H1 (cell line): ENCODE data around the gene CD47. TPM values are rescaled to one million over a fixed set of nuclear protein-coding genes. Genes with fewer than 3 reads are reported as not detected.

Experiments
- CTCF ChIA-PET: fragments of 300-600 bp; sonication (Branson Sonifier 250); formaldehyde crosslinking; loops from one replicate; lab custom pipeline; 2021; ENCODE audit not compliant: partially characterized antibody; lab: Charles Lee
- POLR2A ChIA-PET: fragments of 300-600 bp; sonication (Branson Sonifier 250); formaldehyde crosslinking; loops from one replicate; lab custom pipeline; 2021; ENCODE audit warnings: inconsistent platforms; ENCODE audit not compliant: partially characterized antibody; lab: Charles Lee
- DNase-seq, 2 experiments: peaks; one replicate each; pipeline versions ENCODE4 v3.0.0 to v3.0.0-alpha.2; 2010 to 2022; ENCODE audit warnings: low spot score in 2 of 2, low read depth in 1 of 2, mixed read lengths in 1 of 2
- FAIRE-seq: peaks from 2 replicates; lab custom pipeline; 2011; peaks lifted over from hg19 to GRCh38; lab: Jason Lieb, UNC
- H2AFZ ChIP-seq: 2 replicates; pipeline ENCODE4 v1.8.1; 2012; ENCODE audit warnings: low read length, inconsistent platforms
- H2AK5ac ChIP-seq: 2 replicates; pipeline ENCODE4 v1.6.1; 2013; ENCODE audit warnings: low read depth, low read length
- H2BK120ac ChIP-seq: replicated peaks from 2 replicates; pipeline ENCODE3; 2013; ENCODE audit warnings: low read depth, low read length, inconsistent platforms
- H2BK12ac ChIP-seq: 2 replicates; pipeline ENCODE4 v1.6.1; 2013; ENCODE audit warnings: low read depth, low read length
- H2BK15ac ChIP-seq: 2 replicates; pipeline ENCODE4 v1.6.1; 2013; ENCODE audit warnings: low read length
- H2BK20ac ChIP-seq: 2 replicates; pipeline ENCODE4 v1.6.1; 2013; ENCODE audit warnings: low read length
- H2BK5ac ChIP-seq: 2 replicates; pipeline ENCODE4 v1.6.1; 2013; ENCODE audit warnings: low read depth, low read length
- H3K14ac ChIP-seq: 2 replicates; pipeline ENCODE4 v1.6.1; 2013; ENCODE audit warnings: inconsistent platforms; ENCODE audit not compliant: insufficient read length
- H3K18ac ChIP-seq: 2 replicates; pipeline ENCODE4 v1.6.1; 2013; ENCODE audit warnings: low read length; ENCODE audit errors: extremely low read depth
- H3K23ac ChIP-seq: 2 replicates; pipeline ENCODE4 v1.6.1; 2013; ENCODE audit warnings: inconsistent platforms; ENCODE audit not compliant: insufficient read length
- H3K23me2 ChIP-seq: 2 replicates; pipeline ENCODE4 v1.6.1; 2013; ENCODE audit warnings: low read depth, low read length
- H3K27ac ChIP-seq: 2 replicates; pipeline ENCODE4 v1.6.1; 2011; ENCODE audit warnings: low read depth, low read length, inconsistent platforms
- H3K27me3 ChIP-seq, 4 experiments: replicated peaks in 1 of 4; 1 replicate in 1 of 4; 2 replicates in 3 of 4; pipeline versions ENCODE4 v1.6.1 to v1.8.1; 2011 to 2013; ENCODE audit warnings: low read length in 3 of 4, mild to moderate bottlenecking in 3 of 4, inconsistent platforms in 2 of 4, mixed read lengths in 2 of 4, moderate library complexity in 1 of 4; ENCODE audit not compliant: control insufficient read depth in 3 of 4, insufficient read depth in 3 of 4; ENCODE audit errors: extremely low read depth in 1 of 4
- H3K36me3 ChIP-seq, 4 experiments: 2 replicates each; pipeline versions ENCODE4 v1.6.1 to v1.8.1; 2011 to 2013; ENCODE audit warnings: mild to moderate bottlenecking in 4 of 4, low read length in 3 of 4, moderate library complexity in 2 of 4, control low read depth in 1 of 4, inconsistent platforms in 1 of 4; ENCODE audit not compliant: insufficient read depth in 4 of 4, control insufficient read depth in 2 of 4
- H3K4ac ChIP-seq: replicated peaks from 2 replicates; pipeline ENCODE3; 2013; ENCODE audit warnings: low read length, low read depth, mixed read lengths, inconsistent platforms; ENCODE audit not compliant: insufficient read length
- H3K4me1 ChIP-seq, 4 experiments: replicated peaks in 1 of 4; 1 replicate in 1 of 4; 2 replicates in 3 of 4; pipeline versions ENCODE4 v1.6.1 to v1.8.1; 2011 to 2013; ENCODE audit warnings: low read length in 3 of 4, inconsistent platforms in 2 of 4, mixed read lengths in 1 of 4; ENCODE audit not compliant: insufficient read depth in 4 of 4, control insufficient read depth in 3 of 4
- H3K4me2 ChIP-seq, 2 experiments: 2 replicates each; pipeline versions ENCODE4 v1.6.1 to v1.8.1; 2011 to 2013; ENCODE audit warnings: low read depth in 2 of 2, low read length in 2 of 2, control low read depth in 1 of 2, inconsistent platforms in 1 of 2, mild to moderate bottlenecking in 1 of 2; ENCODE audit not compliant: insufficient read depth in 1 of 2
- H3K4me3 ChIP-seq, 4 experiments: fragments of 200-600, 300-600 bp in 1 of 4; sonication (generic), shearing (Covaris generic), sonication (Bioruptor Twin) in 1 of 4; 2 replicates each; pipeline versions ENCODE4 v1.5.1 to v1.8.1; 2011 to 2016; ENCODE audit warnings: low read length in 4 of 4, low read depth in 3 of 4, control low read depth in 2 of 4, inconsistent platforms in 2 of 4, mild to moderate bottlenecking in 2 of 4, mixed read lengths in 1 of 4, moderate library complexity in 1 of 4; ENCODE audit not compliant: insufficient read depth in 2 of 4; ENCODE audit errors: extremely low read depth in 1 of 4
- H3K56ac ChIP-seq: replicated peaks from 2 replicates; pipeline ENCODE3; 2013; ENCODE audit warnings: low read depth, mild to moderate bottlenecking, mixed read lengths, low read length, inconsistent platforms; ENCODE audit not compliant: insufficient read length
- H3K79me1 ChIP-seq: 2 replicates; pipeline ENCODE4 v1.6.1; 2013; ENCODE audit warnings: low read depth, low read length, control low read depth
- H3K79me2 ChIP-seq, 2 experiments: 2 replicates each; pipeline versions ENCODE4 v1.6.1 to v1.8.1; 2012 to 2013; ENCODE audit warnings: low read length in 2 of 2, mild to moderate bottlenecking in 2 of 2, inconsistent platforms in 1 of 2; ENCODE audit not compliant: insufficient read depth in 2 of 2, control insufficient read depth in 1 of 2
- H3K9ac ChIP-seq, 4 experiments: replicated peaks in 1 of 4; 1 replicate in 1 of 4; 2 replicates in 3 of 4; pipeline versions ENCODE4 v1.6.1 to v1.8.1; 2011 to 2013; ENCODE audit warnings: low read depth in 3 of 4, low read length in 3 of 4, control low read depth in 2 of 4, mild to moderate bottlenecking in 2 of 4, moderate library complexity in 2 of 4, inconsistent platforms in 1 of 4; ENCODE audit errors: extremely low read depth in 1 of 4
- H3K9me3 ChIP-seq, 2 experiments: 2 replicates each; pipeline versions ENCODE4 v1.6.1 to v1.8.1; 2012 to 2013; ENCODE audit warnings: mild to moderate bottlenecking in 2 of 2, moderate library complexity in 2 of 2, control low read depth in 1 of 2, inconsistent platforms in 1 of 2, low read depth in 1 of 2, low read length in 1 of 2, mixed read lengths in 1 of 2; ENCODE audit not compliant: insufficient read depth in 2 of 2
- H4K20me1 ChIP-seq, 2 experiments: replicated peaks in 1 of 2; 2 replicates each; pipeline versions ENCODE3 to v1.8.1; 2011 to 2013; ENCODE audit warnings: inconsistent platforms in 2 of 2, low read length in 2 of 2, mild to moderate bottlenecking in 1 of 2; ENCODE audit not compliant: insufficient read depth in 2 of 2, control insufficient read depth in 1 of 2
- H4K5ac ChIP-seq: 2 replicates; pipeline ENCODE4 v1.6.1; 2013; ENCODE audit warnings: low read length, low read depth, mixed read lengths, inconsistent platforms; ENCODE audit not compliant: insufficient read length
- H4K8ac ChIP-seq: 2 replicates; pipeline ENCODE4 v1.8.0; 2013; ENCODE audit warnings: mild to moderate bottlenecking, moderate library complexity, low read length, inconsistent platforms; ENCODE audit not compliant: insufficient read depth; ENCODE audit errors: extremely low read depth
- H4K91ac ChIP-seq: replicated peaks from 2 replicates; pipeline ENCODE3; 2013; ENCODE audit warnings: low read length, mixed read lengths, inconsistent platforms; ENCODE audit not compliant: insufficient read length
- ASH2L ChIP-seq: fragments of 200-600, 300-600 bp; sonication (generic); IDR thresholded peaks from one replicate; pipeline ENCODE4 v1.7.1; 2017; ENCODE audit warnings: low read length
- CEBPB ChIP-seq: IDR thresholded peaks from 2 replicates; pipeline ENCODE4 v1.6.1; 2012; ENCODE audit warnings: low read depth, low read length
- CHD1 ChIP-seq: IDR thresholded peaks from 2 replicates; pipeline ENCODE4 v1.6.1; 2012; ENCODE audit warnings: low read depth, low read length, improper control_type of control experiment
- EGR1 ChIP-seq: IDR thresholded peaks from 2 replicates; pipeline ENCODE4 v1.6.1; 2011; ENCODE audit warnings: low read depth, low read length, borderline replicate concordance
- GABPA ChIP-seq: IDR thresholded peaks from 2 replicates; pipeline ENCODE4 v1.6.1; 2011; ENCODE audit warnings: mild to moderate bottlenecking, low read length, moderate library complexity, borderline replicate concordance; ENCODE audit not compliant: insufficient read depth
- KDM5A ChIP-seq: fragments of 200-600 bp; IDR thresholded peaks from 2 replicates; pipeline ENCODE4 v1.7.1; 2012; ENCODE audit warnings: mild to moderate bottlenecking, low read length, inconsistent platforms, mixed read lengths
- POLR2AphosphoS5 ChIP-seq: IDR thresholded peaks from 2 replicates; pipeline ENCODE4 v1.6.1; 2011; ENCODE audit warnings: low read depth, low read length
- POU5F1 ChIP-seq: IDR thresholded peaks from 2 replicates; pipeline ENCODE4 v1.6.1; 2011; ENCODE audit warnings: low read depth, mild to moderate bottlenecking, low read length, moderate library complexity
- RBBP5 ChIP-seq: IDR thresholded peaks from 2 replicates; pipeline ENCODE4 v1.7.1; 2012; ENCODE audit warnings: low read depth, mild to moderate bottlenecking, inconsistent platforms, low read length, moderate library complexity, borderline replicate concordance
- RNF2 ChIP-seq: fragments of 200-900, 300-1000 bp; sonication (generic); IDR thresholded peaks from 2 replicates; pipeline ENCODE4 v1.7.1; 2016; ENCODE audit warnings: borderline replicate concordance, low read depth, mild to moderate bottlenecking, antibody characterized with exemption, low read length; ENCODE audit not compliant: poor library complexity, severe bottlenecking; ENCODE audit errors: missing control alignments
- RXRA ChIP-seq: IDR thresholded peaks from 2 replicates; pipeline ENCODE4 v1.6.1; 2011; ENCODE audit warnings: low read depth, mild to moderate bottlenecking, low read length, moderate library complexity; ENCODE audit not compliant: insufficient read depth
- SP4 ChIP-seq: IDR thresholded peaks from 2 replicates; pipeline ENCODE4 v1.6.1; 2012; ENCODE audit warnings: low read length, inconsistent platforms
- SUZ12 ChIP-seq: fragments of 200-600 bp; sonication (generic); IDR thresholded peaks from 2 replicates; pipeline ENCODE4 v1.6.1; 2012; ENCODE audit warnings: mild to moderate bottlenecking, inconsistent platforms, low read length, moderate library complexity, mixed read lengths
- TAF7 ChIP-seq: optimal IDR thresholded peaks from 2 replicates; pipeline ENCODE3; 2011; ENCODE audit warnings: low read depth, mild to moderate bottlenecking, inconsistent platforms, low read length, moderate library complexity, borderline replicate concordance
- TBP ChIP-seq: IDR thresholded peaks from 2 replicates; pipeline ENCODE4 v1.6.1; 2011; ENCODE audit warnings: low read depth, low read length, improper control_type of control experiment
- whole genome bisulfite sequencing, 2 experiments: shearing (Covaris generic) in 1 of 2; methylation state at CpG; one replicate each; pipeline versions ENCODE4 v1.1.6 to v1.1.7; 2013 to 2015; ENCODE audit warnings: low lambda C conversion rate in 2 of 2, mixed read lengths in 2 of 2, inconsistent platforms in 1 of 2, low coverage in 1 of 2, missing lambda C conversion rate in 1 of 2; ENCODE audit not compliant: insufficient replicate concordance in 2 of 2, insufficient coverage in 1 of 2, insufficient read length in 1 of 2; ENCODE audit errors: extremely low coverage in 1 of 2, missing lambda C conversion rate in 1 of 2; 5-methylcytosine and 5-hydroxymethylcytosine counted together
- polyA plus RNA-seq, 7 experiments: library from polyadenylated mRNA; depleted of rRNA in 3 of 7; stranded (reverse) in 5 of 7; unstranded in 2 of 7; fragments of >200 nt in 5 of 7; fragments of 200-250 nt in 2 of 7; gene quantifications; 1 replicate in 5 of 7; 2 replicates in 1 of 7; 4 replicates in 1 of 7; pipeline versions ENCODE4 v1.2.1 to v1.2.3, GENCODE V29; 2011 to 2013; ENCODE audit warnings: missing spikeins in 2 of 7, mixed read lengths in 2 of 7
- total RNA-seq: library from RNA; stranded (reverse); fragmentation: NEBNext Ultra II Directional; extraction: Animal tissue kit (Norgen Biotek cat#: 25700); gene quantifications from 2 replicates; pipeline ENCODE4 v1.2.1, GENCODE V29; 2021

Gene CD47
- total and polyA plus RNA-seq, 2 of the 8 experiments (the other 6 are each of a cell fraction or from before 2014, with no cell fraction given) = 14.4 to 19.3 TPM

DNA sequence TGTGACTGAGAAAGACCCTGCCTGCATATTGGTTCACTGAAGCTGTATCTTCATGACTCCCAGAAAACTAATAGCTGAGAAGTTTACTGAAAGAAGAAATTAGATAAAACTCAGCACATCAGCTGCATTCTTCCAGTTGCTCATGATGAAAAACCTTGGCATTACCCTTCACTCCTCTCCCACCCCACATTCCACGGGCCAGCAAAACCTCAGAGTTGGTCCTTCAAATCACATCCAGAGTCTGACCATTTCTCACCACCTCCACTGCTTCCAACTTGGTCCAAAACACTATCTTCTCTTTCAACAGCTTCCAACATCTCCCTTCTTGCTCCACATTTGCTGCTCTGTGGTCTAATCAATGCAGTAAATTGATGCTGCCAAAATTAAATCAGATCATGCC, 97.1 kb downstream of the CD47 start:
- H4K91ac ChIP-seq = no peak overlapping the region
- H3K4ac ChIP-seq = no peak overlapping the region
- DNase-seq = no peak
- no peak overlapping the region for H3K18ac ChIP-seq
- no peak overlapping the region for H4K8ac ChIP-seq
- H3K4me2 ChIP-seq = no peak overlapping the region
- no peaks in the 10 kb centered on the region for H3K79me1 ChIP-seq
- no peaks in the 10 kb centered on the region for H3K79me2 ChIP-seq
- H3K27ac ChIP-seq = no peak overlapping the region
- H3K4me3 ChIP-seq = no peak overlapping the region
- H3K27me3 ChIP-seq = no peaks in the 10 kb centered on the region
- ChIA-PET CTCF (interaction anchor here (0.8 to 1.1 kb wide), 2 partner anchors 11 to 20 kb away, joined by 3 read pairs; no protein-coding TSS in a partner anchor), POLR2A (interaction anchor here (1.1 kb wide), 1 partner anchor 24 kb away, joined by 3 read pairs; no protein-coding TSS in a partner anchor)
- no peak overlapping the region for H4K5ac ChIP-seq
- no peaks in the 10 kb centered on the region for H3K9me3 ChIP-seq
- no peak overlapping the region for H3K9ac ChIP-seq
- no peaks in the 10 kb centered on the region for H3K36me3 ChIP-seq
- H2BK5ac ChIP-seq = no peak overlapping the region
- H4K20me1 ChIP-seq = no peaks in the 10 kb centered on the region
- 90% methylated on average over 1 of the region's 1 CpG; no CpG with 5 or more reads in 1 of the 2 experiments for WGBS, 2 experiments
- no peak overlapping the region for H2BK15ac ChIP-seq
- no peak overlapping the region for H2AK5ac ChIP-seq
- H2BK120ac ChIP-seq = no peak overlapping the region
- no peak overlapping the region for H2BK12ac ChIP-seq
- no peaks in the 10 kb centered on the region for H3K23me2 ChIP-seq
- H3K56ac ChIP-seq = no peak overlapping the region
- H2BK20ac ChIP-seq = no peak overlapping the region
- FAIRE-seq = no peak
- H3K14ac ChIP-seq = no peak overlapping the region
- H3K23ac ChIP-seq = no peak overlapping the region
- H3K4me1 ChIP-seq = peaks cover 0 to 3% (median 0%) of the 10 kb centered on the region in 4 experiments; a peak in 3 of 7 replicates
- peak overlapping the region; percentile 64; the same call in 1 of the 2 replicates for H2AFZ ChIP-seq
- no peak for TF ChIP-seq POLR2AphosphoS5
- TF ChIP-seq EGR1 = no peak
- no peak for TF ChIP-seq TAF7
- no peak for TF ChIP-seq RNF2
- TF ChIP-seq GABPA = no peak
- TF ChIP-seq POU5F1 = no peak
- no peak for TF ChIP-seq ASH2L
- TF ChIP-seq TBP = no peak
- TF ChIP-seq CHD1 = no peak
- TF ChIP-seq RXRA = no peak
- TF ChIP-seq RBBP5 = no peak
- TF ChIP-seq CEBPB = no peak
- TF ChIP-seq SP4 = no peak
- TF ChIP-seq KDM5A = no peak
- TF ChIP-seq SUZ12 = no peak
